ENCODE measurements around the gene SHLD1.

Gene SHLD1

DNA sequence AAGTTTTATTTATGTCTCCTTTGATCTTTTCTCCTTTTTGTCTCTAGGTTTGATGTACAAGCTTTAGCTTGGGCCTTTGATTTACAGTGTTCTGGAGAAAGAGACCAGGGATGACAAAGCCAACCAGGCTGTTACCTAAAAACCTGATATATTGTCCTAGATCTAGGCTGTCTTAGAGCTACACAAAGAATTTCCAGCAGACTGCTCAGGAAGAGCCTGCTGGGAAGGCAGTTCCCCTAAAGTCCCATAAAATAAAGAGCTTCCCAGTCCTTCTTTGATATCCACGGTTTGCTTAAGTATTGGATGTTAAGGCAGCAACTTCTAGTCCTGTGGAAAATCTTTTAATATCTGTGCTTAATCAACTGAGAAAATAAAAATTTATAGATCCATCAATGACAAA is 70.5 kb downstream of the SHLD1 start:
- no peak for DNase-seq (ENCODE audit: low spot score)

GRCh38 chr20:5821627-5822215 is 71.5 kb downstream of the SHLD1 start:
- DNase-seq (ENCODE audit: low spot score) = peak; percentile 66

DNA sequence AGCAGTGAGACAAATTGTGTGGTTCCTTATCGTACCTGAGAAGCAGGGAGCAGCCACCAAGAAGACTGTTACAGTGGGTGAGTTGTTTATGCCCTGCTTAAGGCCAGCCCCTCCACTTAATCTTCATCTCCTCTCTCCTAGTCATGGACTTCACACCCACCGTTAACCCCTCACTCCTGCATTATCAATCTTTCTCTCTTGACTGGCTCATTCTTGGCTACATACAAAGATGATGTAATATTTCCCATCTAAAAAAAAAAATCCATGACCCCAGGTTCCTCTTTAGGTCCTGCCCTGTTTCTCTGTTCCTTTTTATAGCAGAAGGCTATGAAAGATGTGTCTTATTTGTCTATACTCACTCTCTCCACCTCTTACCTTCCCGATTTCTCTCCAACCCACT is 72.4 kb downstream of the SHLD1 start:
- DNase-seq (ENCODE audit: low spot score) = no peak

DNA sequence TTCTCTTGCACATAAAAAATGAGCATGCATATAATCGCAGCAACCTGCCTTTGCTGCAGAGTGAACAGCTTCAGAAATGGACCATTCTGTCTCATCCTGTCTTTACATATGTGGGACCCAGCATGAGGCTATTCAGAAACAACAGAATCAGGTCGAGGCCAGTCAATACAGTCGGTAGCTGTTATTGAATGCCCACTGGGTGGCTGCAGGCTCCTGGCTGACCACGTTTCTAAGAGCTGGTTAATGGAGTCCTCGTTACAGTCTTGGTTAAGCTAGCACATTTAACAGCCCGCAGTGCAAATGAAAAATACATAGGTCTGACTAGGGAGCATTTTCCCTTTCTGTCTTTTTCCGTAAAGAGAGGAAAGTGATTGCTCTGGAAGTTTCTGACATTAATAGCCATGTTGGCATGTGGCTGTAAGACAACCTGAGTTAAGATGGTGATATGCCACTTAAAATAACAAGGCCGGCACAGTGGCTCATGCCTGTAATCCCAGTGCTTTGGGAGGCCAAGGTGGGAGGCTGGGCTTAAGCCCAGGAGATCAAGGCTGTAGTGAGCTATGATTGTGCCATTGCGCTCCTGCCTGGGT is 75.0 kb downstream of the SHLD1 start:
- DNase-seq (ENCODE audit: low spot score) = no peak

DNA sequence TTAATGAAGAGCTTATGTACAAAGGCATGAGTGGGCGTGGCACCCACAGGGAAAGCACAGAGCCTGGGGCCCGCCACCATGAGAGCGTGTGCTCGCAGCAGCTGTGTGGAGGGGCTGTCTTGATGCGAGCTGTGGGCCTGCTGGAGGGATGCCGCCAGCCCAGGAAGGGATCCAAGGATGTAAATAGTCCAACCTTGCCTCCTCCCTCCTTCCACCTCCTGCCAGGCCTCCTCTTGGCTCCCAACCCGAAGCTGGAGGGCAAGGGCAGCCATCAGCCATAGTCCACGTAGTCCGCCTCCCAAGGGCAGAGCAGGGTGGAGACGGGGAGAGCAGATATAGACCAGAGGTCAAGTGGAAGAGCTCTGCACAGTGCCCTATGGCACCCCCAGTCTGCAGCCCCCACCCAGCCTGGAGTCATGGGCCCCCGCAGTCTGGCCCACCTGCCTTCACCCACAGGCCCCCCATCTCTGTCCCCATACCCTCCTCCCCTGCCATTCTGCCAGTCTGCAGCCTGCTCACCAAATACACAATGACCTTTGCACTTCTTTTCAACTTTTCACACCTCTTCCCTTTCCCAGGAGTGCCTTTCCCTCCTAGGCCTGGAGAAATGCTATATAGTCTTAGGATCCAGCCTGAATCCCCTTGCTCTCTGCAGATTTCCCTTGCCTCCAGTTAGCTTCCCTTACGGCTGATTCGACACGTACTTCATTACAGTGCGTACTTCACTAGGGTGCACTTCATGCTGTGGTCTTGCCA is 77.1 kb downstream of the SHLD1 start:
- no peak for DNase-seq (ENCODE audit: low spot score)

DNA sequence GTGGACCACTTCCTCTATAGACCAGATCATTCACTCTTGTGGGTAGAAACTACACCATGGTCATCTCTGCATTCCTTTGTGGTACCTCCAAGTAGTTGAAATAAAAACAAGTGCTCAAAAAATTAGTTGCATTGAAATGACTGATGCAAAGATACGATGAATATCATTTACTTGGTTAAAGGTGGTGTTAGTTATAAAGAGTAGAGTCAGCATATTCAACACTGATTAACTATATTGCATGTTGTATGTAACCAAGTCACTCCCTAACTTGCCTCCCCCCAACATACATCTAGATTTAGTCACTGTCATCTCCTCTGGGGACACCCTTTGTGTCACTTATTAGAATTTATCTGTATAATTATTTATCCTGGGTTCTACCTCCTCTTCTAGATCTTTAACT is 77.7 kb downstream of the SHLD1 start:
- DNase-seq (ENCODE audit: low spot score) = no peak

GRCh38 chr20:5829241-5829809 is 79.1 kb downstream of the SHLD1 start:
- DNase-seq (ENCODE audit: low spot score) = no peak

DNA sequence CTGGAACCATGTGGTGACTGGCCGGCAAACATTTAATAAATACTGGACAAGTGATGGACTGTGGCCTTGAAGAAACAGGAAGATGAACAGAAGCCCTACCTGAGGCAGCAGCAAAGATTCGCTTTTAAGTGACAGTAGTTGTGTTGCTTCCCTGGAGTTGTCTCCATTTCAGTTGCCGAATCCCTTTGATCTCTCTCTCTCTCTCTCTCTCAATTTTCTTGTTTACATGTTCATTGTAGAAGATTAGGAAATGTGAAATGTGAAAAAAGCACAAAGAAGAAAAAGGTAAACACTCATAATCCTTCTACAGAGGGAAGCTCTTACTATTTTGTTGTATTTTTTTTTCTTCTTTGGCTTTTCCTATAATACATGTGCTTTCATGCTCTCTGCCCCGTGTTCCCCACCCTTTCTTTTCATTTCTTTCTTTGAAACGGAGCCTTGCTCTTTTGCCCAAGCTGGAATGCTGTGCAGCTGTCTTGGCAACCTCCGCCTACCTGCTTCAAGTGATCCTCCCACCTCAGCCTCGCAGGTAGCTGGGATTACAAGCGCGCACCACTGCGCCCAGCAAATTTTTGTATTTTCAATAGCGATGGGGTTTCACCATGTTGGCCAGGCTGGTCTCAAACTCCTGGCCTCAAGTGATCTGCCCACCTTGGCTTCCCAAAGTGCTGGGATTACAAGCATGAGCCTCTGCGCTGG is 81.5 kb downstream of the SHLD1 start:
- DNase-seq (ENCODE audit: low spot score) = no peak

DNA sequence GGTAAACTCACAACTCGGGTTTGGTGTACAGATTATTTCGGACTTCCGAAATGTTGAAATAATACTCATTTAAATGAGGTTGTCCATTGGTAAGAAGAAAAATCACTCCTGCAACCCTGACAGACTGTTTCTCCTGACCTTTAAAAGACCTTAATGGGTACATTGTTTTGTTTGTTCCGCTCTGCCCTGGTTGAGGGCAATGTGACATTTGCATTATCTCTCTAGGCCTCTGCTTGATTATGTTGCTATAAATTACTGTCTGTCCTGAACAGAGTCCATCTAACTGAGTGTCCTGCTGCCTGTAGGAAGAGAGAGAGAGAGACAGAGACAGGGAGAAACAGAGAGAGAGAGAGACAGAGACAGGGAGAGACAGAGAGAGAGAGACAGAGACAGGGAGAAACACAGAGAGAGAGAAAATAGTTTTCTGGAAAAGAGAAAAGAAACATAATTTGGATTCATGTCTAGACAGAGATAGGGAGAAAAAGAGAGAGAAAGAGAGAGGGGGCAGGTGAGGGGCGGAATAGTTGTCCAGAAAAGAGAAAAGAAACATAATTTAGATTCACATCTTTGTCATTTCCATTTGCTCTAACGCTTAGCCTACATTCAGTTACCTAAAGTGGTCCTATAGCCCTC is 83.2 kb downstream of the SHLD1 start:
- DNase-seq (ENCODE audit: low spot score) = no peak

DNA sequence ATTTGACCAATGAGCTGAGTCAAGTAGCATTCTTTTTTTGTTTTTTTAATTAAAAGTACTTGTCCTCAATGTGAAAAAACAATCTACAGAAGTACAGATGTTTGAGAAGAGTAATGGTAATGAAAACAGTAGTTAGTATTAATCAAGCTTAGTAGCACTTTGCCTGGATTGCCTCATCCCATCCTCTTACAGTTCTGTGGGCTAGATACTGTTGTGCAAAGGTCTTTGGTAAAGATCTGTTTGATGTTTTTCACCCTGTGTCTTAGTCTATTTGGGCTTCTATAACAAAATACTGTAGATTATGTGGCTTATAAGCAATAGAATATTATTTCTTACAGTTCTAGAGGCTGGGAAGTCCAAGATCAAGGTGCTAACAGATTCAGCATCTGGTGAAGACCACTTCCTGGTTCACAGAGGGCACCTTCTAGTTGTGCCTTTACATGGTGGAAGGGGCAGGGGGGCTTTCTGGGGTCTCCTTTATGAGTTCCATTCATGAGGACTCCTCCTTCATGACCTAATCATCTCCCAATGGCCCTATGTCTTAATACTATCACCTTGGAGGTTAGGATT is 84.3 kb downstream of the SHLD1 start:
- no peak for DNase-seq (ENCODE audit: low spot score)

GRCh38 chr20:5835321-5835821 is 85.2 kb downstream of the SHLD1 start:
- no peak for DNase-seq (ENCODE audit: low spot score)

- no peak for DNase-seq (ENCODE audit: low spot score)
Measured at GRCh38 chr20:5835871-5836270, 85.7 kb downstream of the SHLD1 start.

DNA sequence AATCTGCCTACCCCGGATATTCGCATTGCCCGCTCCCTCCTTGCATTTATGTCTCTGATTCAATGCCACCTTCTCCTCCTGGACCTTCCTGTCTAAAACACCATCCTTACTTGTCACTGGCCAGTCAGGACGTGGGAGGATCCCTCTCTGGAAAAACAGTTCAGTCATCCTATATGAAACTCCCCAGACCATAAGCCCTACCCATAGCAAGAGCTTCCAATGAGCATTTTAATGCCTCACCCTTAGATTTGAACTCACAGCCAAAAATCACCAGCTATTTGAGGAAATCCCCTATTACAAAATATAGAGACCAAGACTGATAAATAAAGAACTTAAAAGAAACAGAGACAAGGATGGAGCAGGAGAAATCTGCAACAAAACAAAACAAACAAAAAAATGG is 86.4 kb downstream of the SHLD1 start:
- no peak for DNase-seq (ENCODE audit: low spot score)

GRCh38 chr20:5840411-5841002 is 90.3 kb downstream of the SHLD1 start:
- no peak for DNase-seq (ENCODE audit: low spot score)

DNA sequence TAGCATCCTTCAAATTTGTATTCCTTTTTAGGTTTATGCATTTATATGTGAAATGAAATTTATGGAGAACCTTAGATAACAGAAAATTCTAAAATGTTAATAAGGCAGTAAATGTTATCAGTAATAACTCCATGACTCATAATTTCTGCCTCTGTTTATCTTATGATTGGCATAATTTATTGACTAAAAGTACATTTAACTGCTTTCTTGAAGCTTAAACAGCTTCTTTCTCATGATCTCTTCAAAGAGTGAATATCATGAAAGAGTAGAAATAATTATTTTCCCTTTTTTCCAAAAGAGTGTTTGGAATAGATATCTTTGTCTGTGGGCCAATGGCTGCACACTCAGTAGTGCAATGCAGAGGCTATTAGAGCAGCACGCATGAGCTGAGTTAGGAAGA is 91.3 kb downstream of the SHLD1 start:
- no peak for DNase-seq (ENCODE audit: low spot score)

GRCh38 chr20:5842465-5842864 is 92.3 kb downstream of the SHLD1 start:
- DNase-seq (ENCODE audit: low spot score) = no peak

GRCh38 chr20:5843054-5843592 is 92.9 kb downstream of the SHLD1 start:
- DNase-seq (ENCODE audit: low spot score) = no peak

GRCh38 chr20:5844063-5844681 is 94.0 kb downstream of the SHLD1 start:
- no peak for DNase-seq (ENCODE audit: low spot score)

- DNase-seq (ENCODE audit: low spot score) = no peak
Measured at GRCh38 chr20:5845681-5846615, 95.7 kb downstream of the SHLD1 start.
